Stimulated activated CD8-positive, alpha-beta memory T cell treated with anti-CD3 and anti-CD28 coated beads, Interleukin-12 subunit alpha, Interleukin-12 subunit beta, amount 100 ng/mL, for 24 hours (primary cell): ENCODE measurements around the gene LIPC.
"Not testable (repeated sequence)": the region's sequence is repeated elsewhere in the genome, so short reads cannot be mapped to it uniquely, and the experiment has no call there.

Experiments
- DNase-seq: peaks from one replicate; pipeline ENCODE4 v3.0.0-alpha.2; 2020; ENCODE audit errors: extremely low read depth

LIPC gene

GRCh38 chr15:58584789-58585461 lies 153.1 kb downstream of the LIPC start:
- DNase-seq = no peak

DNA sequence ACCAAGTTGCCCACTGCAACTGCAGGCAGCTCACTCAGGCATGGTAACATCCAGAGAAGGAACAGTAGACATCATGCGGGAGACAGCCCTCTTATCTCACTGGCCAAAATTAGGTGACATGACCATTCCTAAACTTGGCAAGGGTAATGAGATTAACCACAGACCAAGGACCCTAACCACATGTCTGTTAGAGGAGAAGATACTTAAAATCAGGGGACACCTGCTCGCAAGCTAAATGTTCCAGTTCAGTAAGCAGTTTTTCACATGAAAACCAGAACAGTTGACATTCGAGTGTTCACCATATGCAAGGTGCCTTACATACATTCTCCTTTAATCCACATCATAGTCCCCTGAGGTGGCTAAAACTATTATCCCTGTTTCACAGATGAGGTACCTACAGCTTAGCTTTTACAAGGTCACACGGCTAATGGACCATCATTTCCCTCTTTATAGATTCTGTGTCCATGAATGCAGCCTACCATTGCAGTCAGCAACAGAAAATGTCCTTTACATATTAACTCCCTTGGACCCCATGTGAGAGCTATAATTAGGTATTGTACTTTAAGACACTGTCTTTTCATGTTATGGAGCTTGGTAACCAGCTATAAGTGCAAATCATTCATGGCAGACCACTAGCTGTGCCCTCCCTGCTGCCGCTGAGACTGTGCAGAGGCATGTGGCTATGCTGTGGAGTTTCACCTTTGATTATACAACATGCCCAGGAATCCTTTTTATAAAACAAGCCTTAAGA lies 154.1 kb downstream of the LIPC start:
- no peak for DNase-seq

GRCh38 chr15:58587486-58587885 lies 155.7 kb downstream of the LIPC start:
- DNase-seq = no peak

DNA sequence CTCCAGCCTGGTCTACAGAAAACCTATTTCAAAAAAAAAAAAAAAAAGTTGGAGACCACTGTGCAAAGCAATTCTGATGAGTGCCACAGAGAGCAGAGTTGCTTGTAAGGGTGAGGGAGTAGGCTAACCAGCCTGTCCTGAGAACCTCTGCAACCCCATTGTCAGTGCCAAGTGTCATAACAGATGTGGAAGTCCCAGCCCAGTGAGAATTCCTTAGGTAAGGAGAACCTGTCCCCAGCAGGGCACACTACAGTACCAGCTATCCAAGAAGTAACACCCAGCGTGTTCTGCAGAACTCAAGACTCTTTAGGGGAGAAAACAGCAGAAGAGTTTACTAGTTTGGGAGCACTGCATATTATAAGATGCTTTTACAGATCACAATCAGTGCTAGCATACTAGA lies 156.3 kb downstream of the LIPC start:
- no peak for DNase-seq

- no peak for DNase-seq
Observed at GRCh38 chr15:58589047-58589446, 157.3 kb downstream of the LIPC start.

- DNase-seq = no peak
Observed at GRCh38 chr15:58590236-58590635, 158.4 kb downstream of the LIPC start.

DNA sequence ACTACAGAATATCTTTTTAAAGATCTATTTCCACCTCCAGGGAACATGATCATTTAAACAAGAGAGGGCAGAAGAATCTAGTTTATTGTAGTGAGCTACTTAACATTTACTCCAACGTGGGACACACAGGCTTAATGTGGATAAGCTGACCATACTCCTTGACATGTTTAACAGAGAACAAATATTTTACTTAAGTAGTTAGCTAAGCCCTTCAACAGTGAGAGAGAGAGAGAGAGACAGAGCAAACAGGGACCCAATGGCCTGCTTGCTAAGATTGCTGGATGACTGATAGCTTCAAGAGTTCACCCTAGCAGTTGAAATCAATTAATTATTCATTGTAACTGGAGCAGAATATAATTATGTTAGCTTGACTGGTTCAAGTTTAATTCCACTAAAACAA lies 159.1 kb downstream of the LIPC start:
- DNase-seq = no peak

DNA sequence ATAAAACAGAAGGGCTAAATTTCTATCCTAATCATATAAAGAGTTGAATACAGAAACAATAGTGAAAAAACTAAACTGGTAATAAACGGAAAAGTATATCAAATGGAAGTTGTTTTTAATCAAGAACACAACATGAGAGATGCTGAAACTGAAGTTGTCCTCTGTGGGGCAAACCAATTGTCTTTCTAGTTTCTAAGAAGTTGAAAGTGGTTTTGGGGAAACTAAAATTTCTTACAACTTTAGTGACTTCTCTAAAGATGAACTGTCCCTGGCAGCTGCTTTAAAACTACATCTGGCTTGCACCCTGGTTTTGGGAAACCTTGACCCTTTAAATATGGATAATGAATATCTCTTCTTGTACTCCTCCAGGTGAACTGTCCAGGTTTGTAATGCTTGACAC lies 162.1 kb downstream of the LIPC start:
- DNase-seq = no peak

GRCh38 chr15:58594898-58595297 lies 163.1 kb downstream of the LIPC start:
- no peak for DNase-seq

- DNase-seq = no peak
Observed at GRCh38 chr15:58595516-58596263, 163.9 kb downstream of the LIPC start.

GRCh38 chr15:58597943-58598828 lies 166.4 kb downstream of the LIPC start:
- DNase-seq = no peak

GRCh38 chr15:58598829-58599210 lies 167.0 kb downstream of the LIPC start:
- DNase-seq = no peak

DNA sequence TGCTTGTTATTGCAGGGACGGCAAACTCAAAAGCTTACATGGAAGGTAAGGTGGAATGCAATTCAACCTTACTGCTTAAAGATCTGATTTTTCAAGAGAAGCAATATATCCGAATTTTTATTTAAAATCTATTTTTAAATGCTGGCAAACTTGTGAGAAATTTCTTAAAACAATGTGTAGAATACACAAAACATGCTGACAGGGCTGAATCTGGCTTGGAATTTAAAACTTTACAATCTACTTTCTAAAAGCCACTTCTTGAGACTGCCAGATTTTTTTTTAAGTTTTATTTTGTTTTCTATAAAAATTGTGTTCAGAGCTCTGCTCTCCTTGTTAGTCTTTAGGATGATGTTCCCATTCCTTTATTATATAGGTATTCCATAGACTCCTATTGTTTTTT lies 171.0 kb downstream of the LIPC start:
- DNase-seq = no peak

DNA sequence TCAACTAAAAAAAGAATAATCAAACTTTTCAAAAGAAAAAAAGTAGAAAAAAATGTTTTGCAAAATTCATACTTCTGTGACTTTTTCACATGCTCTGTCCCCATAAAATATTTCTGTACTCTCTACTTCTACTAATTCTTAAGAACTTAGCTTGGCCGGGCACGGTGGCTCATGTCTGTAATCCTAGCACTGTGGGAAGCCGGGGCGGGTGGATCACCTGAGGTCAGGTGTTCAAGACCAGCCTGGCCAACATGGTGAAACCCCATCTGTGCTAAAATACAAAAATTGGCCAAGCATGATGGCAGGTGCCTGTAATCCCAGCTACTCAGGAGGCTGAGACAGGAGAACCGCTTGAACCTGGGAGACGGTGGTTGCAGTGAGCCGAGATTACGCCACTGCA lies 172.1 kb downstream of the LIPC start:
- not testable (repeated sequence) for DNase-seq

DNA sequence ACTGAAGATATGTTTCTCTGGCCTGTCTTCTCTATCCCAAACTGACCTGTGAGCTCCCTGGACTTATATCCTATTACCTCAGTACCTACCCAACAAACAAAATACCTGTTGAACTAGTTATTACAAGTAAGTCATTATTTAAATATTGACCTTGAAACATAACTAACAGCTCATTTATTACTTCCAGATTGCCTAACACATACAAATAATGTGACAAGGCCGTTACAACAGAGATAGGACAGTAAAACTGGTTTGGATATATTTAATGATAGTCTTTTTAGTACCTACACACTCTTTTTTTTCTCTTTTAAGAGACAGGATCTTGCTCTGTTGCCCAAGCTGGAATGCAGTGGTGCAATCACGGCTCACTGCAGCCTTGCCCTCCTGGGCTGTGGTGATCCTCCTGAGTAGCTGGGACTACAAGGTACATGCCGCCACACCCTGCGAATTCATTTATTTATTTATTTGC lies 172.7 kb downstream of the LIPC start:
- no peak for DNase-seq

DNA sequence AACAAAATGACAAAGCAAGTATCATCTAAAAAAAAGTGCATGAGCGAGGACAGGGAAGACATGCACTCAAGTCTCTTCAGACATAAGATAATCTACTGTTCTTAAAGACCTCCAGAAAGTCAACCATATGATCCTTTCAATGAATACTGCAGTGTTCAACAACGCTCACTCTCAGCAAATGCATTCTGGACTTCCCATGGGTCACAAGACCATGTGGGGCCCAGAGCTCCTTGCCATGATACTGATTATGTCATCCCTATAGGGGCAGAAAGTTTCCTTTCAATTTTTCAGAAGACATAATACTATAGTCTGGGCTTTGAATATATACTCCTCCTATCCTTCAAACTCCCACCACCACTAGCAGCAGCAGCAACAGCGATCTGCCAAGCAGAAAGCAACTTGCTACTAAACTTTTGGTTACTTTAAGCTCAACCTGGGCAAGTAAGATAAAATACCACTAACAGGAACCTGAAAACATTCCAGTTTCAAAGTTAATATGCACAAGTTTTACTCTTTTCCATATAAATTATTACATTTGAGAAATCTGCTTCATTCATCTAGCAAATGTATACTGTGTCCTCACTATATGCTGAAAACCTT lies 174.2 kb downstream of the LIPC start:
- no peak for DNase-seq

- DNase-seq = no peak
Observed at GRCh38 chr15:58606577-58607080, 174.8 kb downstream of the LIPC start.

DNA sequence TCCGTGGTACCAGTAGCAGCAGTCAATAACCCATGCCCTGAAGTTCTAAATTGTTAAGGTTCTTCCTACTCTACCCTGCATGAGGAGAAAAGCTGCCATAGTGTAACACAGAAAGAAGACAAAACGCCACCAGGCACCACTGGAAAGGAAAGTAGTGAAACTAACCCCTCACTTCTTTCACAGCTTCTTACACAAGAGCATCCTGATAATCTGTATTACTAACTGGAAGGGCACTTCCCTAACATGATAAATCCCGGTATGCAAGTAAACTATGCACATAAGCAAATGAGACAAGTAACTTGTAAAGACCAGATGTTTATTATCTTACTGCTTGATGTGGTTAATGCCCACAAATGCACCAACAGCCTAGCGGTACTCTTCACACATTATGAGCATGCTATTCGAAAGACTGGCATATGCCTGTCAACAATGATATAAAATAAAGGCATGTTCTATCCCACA lies 176.4 kb downstream of the LIPC start:
- no peak for DNase-seq

GRCh38 chr15:58608711-58609110 lies 176.9 kb downstream of the LIPC start:
- DNase-seq = no peak

DNA sequence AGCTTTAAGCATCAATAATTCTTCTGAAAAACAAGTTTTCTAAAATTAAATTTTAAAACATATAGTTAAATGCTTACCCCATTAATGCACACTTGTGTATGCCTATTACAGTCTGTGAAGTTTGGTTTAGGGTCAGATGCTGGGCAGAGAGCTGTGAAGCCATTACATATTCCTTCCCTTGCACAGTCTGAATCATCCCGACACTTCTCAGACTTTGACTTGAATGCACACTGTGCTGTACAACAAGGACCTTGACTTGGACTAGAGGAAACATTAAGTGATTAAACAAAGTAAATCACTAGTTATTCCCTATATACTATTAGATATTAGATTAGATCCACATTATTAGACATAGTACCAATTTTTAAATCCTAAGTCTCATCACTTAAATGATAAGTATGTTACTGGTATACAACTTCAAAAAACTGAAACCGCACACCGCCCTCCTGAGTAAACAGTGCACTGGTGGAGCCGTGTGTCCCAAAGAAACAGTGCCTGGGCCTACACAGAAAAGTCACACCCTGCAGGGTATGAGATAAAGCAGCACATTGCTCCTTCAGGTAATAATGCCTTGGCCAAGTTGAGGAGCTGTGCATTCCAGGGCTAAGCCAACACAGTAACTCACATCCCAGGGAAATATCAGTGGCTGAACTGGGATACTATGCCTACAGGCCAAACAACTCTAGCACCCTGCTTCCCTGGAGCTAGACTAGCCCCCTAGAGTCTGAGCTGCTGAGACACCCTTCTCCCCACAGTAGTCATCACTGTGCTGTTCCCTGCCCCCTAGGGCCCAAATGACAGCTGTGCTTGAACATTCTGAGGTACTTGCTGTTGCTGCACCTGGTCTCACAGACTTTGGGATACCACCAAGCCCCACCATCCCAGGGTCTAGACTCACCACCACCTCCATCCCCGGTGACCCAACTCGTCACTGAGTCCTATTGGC lies 180.2 kb downstream of the LIPC start:
- no peak for DNase-seq
